NCI-H2196 (cell line): Measurements from ENCODE around the gene ZNF579.
"Not testable (repeated sequence)": the region's sequence is repeated elsewhere in the genome, so short reads cannot be mapped to it uniquely, and the experiment has no call there.

Experiments
- DNase-seq: peaks from one replicate; lab custom pipeline; 2025; ENCODE audit not compliant: unreplicated experiment; lab: John Stamatoyannopoulos, UW

Gene ZNF579

GRCh38 chr19:55576746-55577145 is 3.9 kb downstream of the ZNF579 start:
- DNase-seq, result no peak

- not testable (repeated sequence) for DNase-seq
Observed at GRCh38 chr19:55573929-55574328, 6.7 kb downstream of the ZNF579 start.

GRCh38 chr19:55569477-55569876 is 11.2 kb downstream of the ZNF579 start:
- DNase-seq, result not testable (repeated sequence)

- no peak for DNase-seq
Observed at GRCh38 chr19:55567708-55568328, 12.8 kb downstream of the ZNF579 start.

GRCh38 chr19:55566823-55567222 is 13.8 kb downstream of the ZNF579 start:
- no peak for DNase-seq

- peak; percentile 25 for DNase-seq
Observed at GRCh38 chr19:55563261-55563690, 17.4 kb downstream of the ZNF579 start.

GRCh38 chr19:55559684-55560083 is 21.0 kb downstream of the ZNF579 start:
- no peak for DNase-seq

- DNase-seq, result peak; percentile 50
Observed at GRCh38 chr19:55554741-55555152, 25.9 kb downstream of the ZNF579 start.

- no peak for DNase-seq
Observed at GRCh38 chr19:55554302-55554701, 26.3 kb downstream of the ZNF579 start.

- DNase-seq, result no peak
Observed at GRCh38 chr19:55553217-55554182, 27.1 kb downstream of the ZNF579 start.

- DNase-seq, result no peak
Observed at GRCh38 chr19:55552620-55553019, 28.0 kb downstream of the ZNF579 start.

- no peak for DNase-seq
Observed at GRCh38 chr19:55552206-55552605, 28.4 kb downstream of the ZNF579 start.

- DNase-seq, result no peak
Observed at GRCh38 chr19:55550321-55550650, 30.4 kb downstream of the ZNF579 start.

- no peak for DNase-seq
Observed at GRCh38 chr19:55549500-55550320, 30.9 kb downstream of the ZNF579 start.

GRCh38 chr19:55546822-55547614 is 33.6 kb downstream of the ZNF579 start:
- DNase-seq, result peak; percentile 19

GRCh38 chr19:55546011-55546410 is 34.6 kb downstream of the ZNF579 start:
- no peak for DNase-seq

GRCh38 chr19:55545443-55545842 is 35.2 kb downstream of the ZNF579 start, which contains the start of gene SBK3:
SBK3 (minus strand) TSS chr19:55545543; CDS start chr19:55545543, 0 bp downstream.
- DNase-seq, result no peak

GRCh38 chr19:55544776-55545439 is 35.7 kb downstream of the ZNF579 start:
- DNase-seq, result no peak

GRCh38 chr19:55544014-55544413 is 36.6 kb downstream of the ZNF579 start:
- DNase-seq, result no peak

GRCh38 chr19:55543567-55543966 is 37.1 kb downstream of the ZNF579 start:
- DNase-seq, result no peak
